ENCODE data around the gene PDGFB.

Gene PDGFB

GRCh38 chr22:39254122-39254521 lies 9.3 kb upstream of the PDGFB start:
- no peak for DNase-seq (ENCODE audit: low read depth)

- DNase-seq (ENCODE audit: low read depth), result no peak
Measured at GRCh38 chr22:39253435-39254070, 8.8 kb upstream of the PDGFB start.

- DNase-seq (ENCODE audit: low read depth), result no peak
Measured at GRCh38 chr22:39252461-39253434, 8.0 kb upstream of the PDGFB start.

GRCh38 chr22:39251762-39252460 lies 7.1 kb upstream of the PDGFB start:
- no peak for DNase-seq (ENCODE audit: low read depth)

GRCh38 chr22:39250838-39251237 lies 6.1 kb upstream of the PDGFB start:
- no peak for DNase-seq (ENCODE audit: low read depth)

- DNase-seq (ENCODE audit: low read depth), result no peak
Measured at GRCh38 chr22:39250131-39250530, 5.3 kb upstream of the PDGFB start.

GRCh38 chr22:39249086-39249704 lies 4.4 kb upstream of the PDGFB start:
- no peak for DNase-seq (ENCODE audit: low read depth)

- no peak for DNase-seq (ENCODE audit: low read depth)
Measured at GRCh38 chr22:39248254-39248653, 3.5 kb upstream of the PDGFB start.

GRCh38 chr22:39247361-39247760 lies 2.6 kb upstream of the PDGFB start:
- no peak for DNase-seq (ENCODE audit: low read depth)

- DNase-seq (ENCODE audit: low read depth), result no peak
Measured at GRCh38 chr22:39246690-39247332, 2.0 kb upstream of the PDGFB start.

GRCh38 chr22:39246217-39246616 lies 1.4 kb upstream of the PDGFB start:
- DNase-seq (ENCODE audit: low read depth), result no peak

GRCh38 chr22:39245130-39246039 lies 603 bp upstream of the PDGFB start:
- DNase-seq (ENCODE audit: low read depth), result no peak

- no peak for DNase-seq (ENCODE audit: low read depth)
Measured at GRCh38 chr22:39244136-39244495, 666 bp downstream of the PDGFB start.

GRCh38 chr22:39243439-39244135 lies 1.2 kb downstream of the PDGFB start:
- no peak for DNase-seq (ENCODE audit: low read depth)

- no peak for DNase-seq (ENCODE audit: low read depth)
Measured at GRCh38 chr22:39242595-39243438, 2.0 kb downstream of the PDGFB start.

- no peak for DNase-seq (ENCODE audit: low read depth)
Measured at GRCh38 chr22:39241794-39242594, 2.8 kb downstream of the PDGFB start.

- no peak for DNase-seq (ENCODE audit: low read depth)
Measured at GRCh38 chr22:39240831-39241793, 3.7 kb downstream of the PDGFB start.

All from activated T-cell treated with anti-CD3 and anti-CD28 coated beads for 48 hours (primary cell).